Hepatocyte (in vitro differentiated cells): Measurements from ENCODE around the gene SLC12A7.

Experiments
- CTCF ChIP-seq: fragments of 200-600 bp; sonication (generic); IDR thresholded peaks from 2 replicates; pipeline ENCODE4 v1.5.1; 2016; ENCODE audit warnings: antibody characterized with exemption, mild to moderate bottlenecking; ENCODE audit not compliant: poor library complexity
- EZH2 ChIP-seq: fragments of 200-600 bp; sonication (generic); IDR thresholded peaks from 2 replicates; pipeline ENCODE4 v1.6.1; 2016; ENCODE audit warnings: antibody characterized with exemption, mild to moderate bottlenecking, borderline replicate concordance
- EZH2phosphoT487 ChIP-seq: fragments of 200-600 bp; sonication (generic); IDR thresholded peaks from one replicate; pipeline ENCODE4 v1.6.1; 2018; ENCODE audit warnings: antibody characterized with exemption, mild to moderate bottlenecking, low read depth, moderate library complexity; ENCODE audit not compliant: unreplicated experiment, severe bottlenecking

GRCh38 chr5:1041225-1042143 lies 70.4 kb downstream of the SLC12A7 start:
- TF ChIP-seq CTCF: no peak
- no peak for TF ChIP-seq EZH2phosphoT487
- no peak for TF ChIP-seq EZH2
